Measurements from ENCODE around the gene G3BP2.

Gene G3BP2

DNA sequence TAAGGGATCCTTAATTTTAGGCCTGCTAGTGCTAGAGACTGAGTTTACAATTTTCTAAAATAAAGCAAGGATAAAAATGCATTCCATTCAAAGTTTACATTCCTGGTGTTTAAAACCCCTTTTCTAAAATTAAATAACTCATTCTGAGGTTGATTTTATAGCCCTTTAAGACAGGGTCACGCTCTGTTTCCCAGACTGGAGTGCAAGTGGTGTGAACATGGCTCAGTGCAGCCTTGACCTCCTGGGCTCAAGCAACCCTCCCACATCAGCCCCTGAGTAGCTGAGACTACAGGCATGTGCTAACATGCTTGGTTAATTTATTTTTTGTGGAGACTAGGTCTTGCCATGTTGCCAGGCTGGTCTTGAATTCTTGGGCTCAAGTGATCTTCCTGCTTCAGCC, 36.0 kb downstream of the G3BP2 start:
- no peak for DNase-seq

DNA sequence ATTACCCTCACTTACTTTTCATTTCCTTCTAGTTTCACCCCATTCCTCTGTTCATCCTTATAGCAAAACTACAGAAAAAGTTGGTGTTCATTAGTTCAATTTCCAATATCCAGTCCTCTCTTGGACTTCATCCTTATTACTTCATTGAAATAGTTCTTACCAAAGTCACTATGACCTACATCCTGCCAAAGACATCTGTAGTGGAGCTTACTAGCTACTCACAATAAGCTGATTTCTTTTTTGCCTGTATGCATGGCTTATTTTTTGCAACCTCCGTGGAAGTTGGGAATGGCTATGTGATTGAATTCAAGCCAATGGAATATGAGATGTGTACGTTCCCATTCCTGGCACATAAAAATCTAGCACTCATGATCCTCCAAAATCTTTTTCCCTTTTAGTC, 38.3 kb downstream of the G3BP2 start:
- DNase-seq: no peak

DNA sequence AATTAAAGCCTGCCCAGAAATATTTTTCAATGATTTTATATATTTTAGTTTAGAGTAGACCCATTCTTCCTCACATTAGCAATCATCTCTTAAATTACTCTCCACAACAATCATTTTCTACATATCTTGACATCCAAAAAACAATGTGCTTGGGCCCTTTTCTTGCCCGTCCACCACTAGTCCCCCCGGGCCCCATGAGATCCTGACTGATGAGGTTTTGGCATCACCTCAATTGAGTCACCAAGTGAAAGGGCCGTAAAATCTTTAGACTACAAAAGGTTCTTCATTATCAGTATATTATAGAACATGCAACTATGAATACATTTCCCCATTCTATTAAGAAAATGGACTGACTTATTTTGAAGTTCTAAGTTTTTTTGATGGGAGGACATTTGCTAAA, 38.9 kb downstream of the G3BP2 start:
- no peak for DNase-seq

DNA sequence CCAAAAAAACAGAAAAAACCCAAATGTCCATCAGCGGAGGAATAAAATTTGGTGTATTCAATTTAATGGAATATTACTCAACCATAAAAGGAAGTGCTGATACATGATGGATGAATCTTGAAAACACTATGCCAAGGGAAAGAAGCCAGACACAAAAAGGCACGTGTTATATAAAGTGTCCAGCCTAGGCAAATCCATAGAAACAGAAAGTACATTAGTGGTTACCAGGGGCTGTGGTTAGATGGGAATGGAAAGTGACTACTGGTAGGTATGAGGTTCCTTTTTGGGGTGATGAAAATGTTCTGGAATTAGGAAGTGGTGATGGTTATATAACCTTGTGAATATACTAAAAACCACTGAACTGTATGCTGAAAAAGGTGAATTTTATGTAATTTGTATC, 39.4 kb downstream of the G3BP2 start:
- DNase-seq: peak; percentile 3

DNA sequence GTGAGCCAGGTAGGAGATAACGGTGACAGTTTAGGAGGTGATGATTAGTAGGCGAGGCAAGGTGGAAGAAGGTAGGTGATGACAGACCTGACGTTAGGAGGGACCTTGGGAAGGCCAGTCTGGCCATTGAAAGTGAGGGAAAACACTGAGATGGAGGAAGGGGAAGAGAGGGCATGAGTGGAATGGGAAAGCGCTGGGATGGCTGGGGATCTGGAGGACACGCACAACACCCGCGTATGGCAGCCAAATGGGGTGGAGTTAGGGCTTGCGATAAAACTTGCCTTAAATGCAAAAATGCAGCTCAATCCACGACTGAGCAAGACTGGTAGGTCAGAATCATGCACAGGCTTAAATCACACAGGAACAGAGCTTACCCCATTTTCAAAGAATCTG, 42.3 kb downstream of the G3BP2 start:
- no peak for DNase-seq

DNA sequence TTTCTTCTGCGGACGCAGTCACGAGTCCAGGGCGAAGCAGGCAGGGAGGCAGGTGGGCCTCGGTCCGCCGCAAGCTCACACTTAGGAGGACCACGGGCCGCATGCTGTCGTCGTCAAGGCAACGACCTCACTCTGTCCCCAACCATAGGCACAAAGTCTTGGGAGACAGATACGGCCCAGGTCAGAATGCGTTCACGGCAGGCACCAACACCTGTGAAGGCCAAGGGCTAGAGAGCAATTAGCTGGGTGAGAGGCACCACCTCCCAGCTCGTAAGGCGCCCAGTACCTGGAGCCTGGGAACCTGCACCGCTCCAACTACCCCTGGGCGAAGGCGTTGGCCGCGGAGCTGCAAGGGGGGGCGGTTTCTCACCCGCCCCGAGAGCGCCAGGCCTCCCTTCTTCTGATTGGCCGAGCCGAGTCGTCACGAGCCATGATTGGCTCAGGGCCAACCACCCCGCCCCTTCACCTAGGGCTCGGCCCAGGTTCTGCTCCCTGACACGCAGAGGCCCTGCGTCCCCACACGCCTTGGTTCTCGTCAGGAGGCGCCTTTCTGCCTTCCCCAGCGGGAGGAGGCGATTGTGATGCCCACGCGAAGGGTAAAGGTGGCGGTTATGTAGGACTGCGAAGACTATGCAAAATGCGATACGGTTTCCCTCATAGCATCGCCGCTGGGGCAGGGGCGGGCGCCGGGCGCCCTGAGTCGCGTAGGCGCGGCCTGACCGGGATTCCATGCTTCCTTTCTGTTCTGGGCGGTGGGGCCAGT, 42.9 kb downstream of the G3BP2 start, which contains the start of gene CDKL2:
Gene CDKL2, minus strand, starts transcription at position 355 of the 763 bp plus-strand sequence. CDS start 4,540 bp downstream, outside the sequence.
- DNase-seq: no peak

DNA sequence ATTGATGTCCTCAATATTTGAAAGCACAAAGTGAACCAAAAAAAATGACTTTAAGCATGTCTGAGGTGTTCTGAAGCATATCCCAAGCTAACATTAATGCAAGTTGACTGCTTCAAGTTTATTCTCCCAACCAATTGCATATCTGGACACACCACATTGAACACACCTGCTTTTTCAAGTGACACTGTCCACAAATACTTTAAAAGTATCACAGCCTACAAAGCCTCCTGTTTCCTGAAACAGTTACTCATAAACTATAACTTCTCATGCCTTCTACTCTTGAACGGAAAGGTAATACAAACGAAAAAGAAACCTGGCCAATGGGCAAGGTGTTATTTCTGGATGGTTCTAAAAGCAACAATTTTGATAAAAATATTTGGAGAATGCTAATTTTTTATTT, 44.0 kb downstream of the G3BP2 start:
- no peak for DNase-seq

DNA sequence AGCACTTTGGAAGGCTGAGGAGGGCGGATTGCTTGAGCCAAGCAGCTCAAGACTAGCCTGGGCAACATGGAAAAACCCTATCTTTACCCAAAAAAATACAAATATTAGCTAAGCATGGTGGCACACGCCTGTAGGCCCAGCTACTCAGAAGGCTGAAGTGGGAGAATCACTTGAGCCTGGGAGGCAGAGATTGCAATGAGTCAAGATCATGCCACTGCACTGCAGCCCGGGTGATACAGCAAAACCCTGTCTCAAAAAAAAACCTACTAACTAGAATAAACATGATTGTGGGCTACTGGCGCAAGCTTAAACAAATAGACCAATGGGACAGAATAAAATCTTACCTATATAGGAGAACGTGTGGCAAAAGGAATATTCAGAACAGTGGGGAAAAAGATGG, 50.2 kb downstream of the G3BP2 start:
- DNase-seq: no peak

DNA sequence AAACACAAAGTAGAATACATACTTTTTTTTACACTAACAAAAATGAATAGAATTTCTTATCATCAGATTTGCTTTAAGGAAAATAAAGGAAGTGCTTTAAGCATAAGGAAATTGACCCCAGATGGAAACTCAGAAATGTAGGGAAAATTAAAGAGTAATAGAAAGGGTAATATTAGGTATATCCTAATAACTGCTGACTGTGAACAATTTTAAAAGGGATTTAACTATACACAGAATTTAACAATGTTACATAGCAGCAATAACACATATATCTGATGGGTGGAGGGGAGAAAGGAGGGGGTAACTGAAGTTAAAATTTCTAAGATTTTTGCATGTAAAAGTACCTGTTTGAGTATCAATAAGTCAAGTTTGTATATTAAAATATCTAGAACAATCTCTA, 51.5 kb downstream of the G3BP2 start:
- no peak for DNase-seq

DNA sequence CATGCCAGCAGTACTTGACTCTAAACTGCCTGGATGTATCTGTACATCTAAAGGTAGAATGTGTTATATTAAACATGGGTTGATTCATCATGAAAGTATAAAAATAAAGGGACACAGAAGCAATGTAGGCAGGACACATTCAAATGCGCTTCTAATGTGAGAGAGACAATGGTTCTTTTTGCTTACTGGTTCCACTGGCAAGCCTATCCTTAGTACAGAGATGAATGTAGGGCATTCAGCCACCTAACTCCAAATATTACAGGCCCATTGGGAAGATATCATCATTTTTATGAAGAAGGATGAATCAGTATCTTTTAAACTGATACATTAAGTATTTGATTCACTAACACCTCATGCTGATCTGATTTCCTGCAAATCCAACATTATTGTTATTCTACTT, 60.9 kb downstream of the G3BP2 start:
- DNase-seq: no peak

DNA sequence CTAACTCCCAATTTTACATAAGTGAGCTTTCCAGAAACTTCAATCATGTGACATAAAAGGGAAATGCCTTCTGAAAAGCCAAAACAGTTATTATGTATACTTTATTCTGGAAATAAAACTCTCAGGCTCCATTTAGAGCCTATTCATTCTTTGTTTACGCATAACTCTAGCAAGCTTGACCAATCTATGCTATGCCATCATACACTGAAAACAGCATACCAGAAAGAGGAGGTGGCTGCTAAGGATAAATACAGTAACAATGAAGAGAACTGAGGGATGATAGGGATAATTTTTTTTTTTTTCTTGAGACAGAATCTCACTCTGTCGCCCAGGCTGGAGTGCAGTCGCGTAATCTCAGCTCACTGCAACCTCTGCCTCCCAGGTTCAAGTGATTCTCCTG, 67.3 kb downstream of the G3BP2 start:
- no peak for DNase-seq

DNA sequence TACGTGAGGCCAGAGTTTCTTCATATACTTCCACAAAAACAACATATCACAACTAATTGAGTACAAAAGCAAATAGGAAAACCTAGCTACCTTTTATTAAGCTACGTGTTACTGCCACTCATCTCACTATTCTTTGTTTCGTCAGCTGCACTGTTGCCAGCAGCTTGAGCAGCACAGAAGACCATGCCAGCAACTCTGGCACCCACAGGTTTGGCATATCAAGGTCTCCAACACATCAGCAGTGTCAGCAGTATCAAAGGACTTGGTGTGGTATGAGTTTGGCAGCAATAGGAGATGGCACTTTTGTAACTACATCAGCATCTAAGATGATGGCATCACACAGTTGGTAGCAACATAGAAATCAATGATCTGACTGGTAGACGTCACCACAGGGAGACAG, 73.6 kb downstream of the G3BP2 start:
- DNase-seq: no peak

DNA sequence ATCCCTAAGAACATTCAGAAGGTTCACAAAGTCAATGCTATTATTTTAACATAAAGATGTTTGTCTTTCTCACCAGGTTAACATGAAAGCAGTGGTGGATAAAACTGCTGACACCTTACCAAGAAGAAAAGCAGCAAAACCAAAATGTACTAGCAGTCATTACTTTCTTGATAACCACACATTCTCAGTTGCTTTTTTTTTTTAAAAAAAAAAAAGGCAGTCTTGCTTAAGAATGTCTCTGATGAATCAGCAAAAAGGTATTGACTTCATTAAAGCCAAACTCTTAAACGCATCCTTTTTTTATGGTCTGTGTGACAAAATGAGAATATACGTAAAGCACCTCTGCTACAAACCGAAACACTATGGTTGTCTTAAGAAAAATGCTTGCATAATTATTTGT, 74.8 kb downstream of the G3BP2 start:
- no peak for DNase-seq

DNA sequence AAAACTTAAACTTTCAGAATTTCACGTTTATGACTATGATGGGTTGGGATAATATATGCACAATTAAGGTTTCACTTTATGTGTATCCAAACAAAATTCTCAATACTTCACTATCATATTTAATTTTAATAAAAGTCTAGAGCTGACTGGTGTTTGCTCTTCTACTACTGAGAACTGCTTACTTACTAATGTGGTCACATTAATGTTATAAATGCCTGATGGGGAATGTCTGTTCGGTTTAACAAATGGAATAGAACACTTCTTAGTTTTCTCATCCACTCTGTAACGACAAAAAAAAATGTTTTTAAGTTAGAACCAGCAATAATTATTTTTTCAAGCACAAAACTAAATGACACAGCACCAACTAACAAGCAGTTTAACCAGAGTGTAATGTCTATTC, 77.2 kb downstream of the G3BP2 start:
- no peak for DNase-seq

DNA sequence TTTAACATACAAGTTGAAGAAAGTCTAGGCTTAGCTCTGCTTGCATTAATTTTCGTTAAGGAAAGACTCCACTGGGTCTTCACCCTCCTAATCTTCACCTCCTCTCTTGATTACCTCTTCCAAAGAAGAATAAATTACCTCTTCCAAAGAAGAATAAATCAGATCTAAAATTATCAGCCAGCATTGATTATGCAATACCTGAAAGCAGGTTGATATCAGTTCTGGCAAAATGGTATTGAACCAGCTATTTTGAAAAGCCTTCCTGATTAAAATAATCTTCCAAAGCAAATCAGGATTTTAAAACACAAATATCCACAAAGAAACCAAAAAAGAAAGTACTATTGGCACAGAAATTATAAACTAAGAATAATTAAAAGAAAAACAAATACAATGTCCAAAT, 79.8 kb downstream of the G3BP2 start:
- no peak for DNase-seq
